ENCODE results near the gene PLXNB2.
A peak's percentile ranks its signal among the peaks of the same experiment; 100 is the strongest.

PLXNB2 gene

GRCh38 chr22:50250555-50251476 is 56.6 kb downstream of the PLXNB2 start, which contains the start of gene HDAC10:
Gene HDAC10, minus strand, starts transcription at chr22:50251265. Its CDS starts 233 bp downstream, at chr22:50251032.
- peak; percentile 42 to 60 for DNase-seq (ENCODE audit: low read depth in 2 of 2)

- no peak for DNase-seq (ENCODE audit: low read depth in 2 of 2)
Observed at GRCh38 chr22:50250249-50250554, 57.2 kb downstream of the PLXNB2 start.

- no peak for DNase-seq (ENCODE audit: low read depth in 2 of 2)
Observed at GRCh38 chr22:50249341-50250248, 57.9 kb downstream of the PLXNB2 start.

GRCh38 chr22:50248196-50249081 is 59.0 kb downstream of the PLXNB2 start:
- no peak for DNase-seq (ENCODE audit: low read depth in 2 of 2)

GRCh38 chr22:50247748-50248147 is 59.7 kb downstream of the PLXNB2 start:
- no peak for DNase-seq (ENCODE audit: low read depth in 2 of 2)

GRCh38 chr22:50246242-50247175 is 60.9 kb downstream of the PLXNB2 start:
- DNase-seq (ENCODE audit: low read depth in 2 of 2): no peak

- DNase-seq (ENCODE audit: low read depth in 2 of 2): no peak
Observed at GRCh38 chr22:50245214-50246072, 62.0 kb downstream of the PLXNB2 start.

- peak; percentile 84 to 88 for DNase-seq (ENCODE audit: low read depth in 2 of 2)
Observed at GRCh38 chr22:50244420-50245213, 62.8 kb downstream of the PLXNB2 start, which contains the start of gene TUBGCP6. Gene TUBGCP6, minus strand, starts transcription at chr22:50245023. Its CDS starts 564 bp downstream, at chr22:50244459.

GRCh38 chr22:50243685-50244419 is 63.6 kb downstream of the PLXNB2 start:
- no peak for DNase-seq (ENCODE audit: low read depth in 2 of 2)

- DNase-seq (ENCODE audit: low read depth in 2 of 2): no peak
Observed at GRCh38 chr22:50242406-50242949, 65.0 kb downstream of the PLXNB2 start.

- no peak for DNase-seq (ENCODE audit: low read depth in 2 of 2)
Observed at GRCh38 chr22:50238755-50239154, 68.7 kb downstream of the PLXNB2 start.

GRCh38 chr22:50236731-50237409 is 70.6 kb downstream of the PLXNB2 start:
- DNase-seq (ENCODE audit: low read depth in 2 of 2): no peak

GRCh38 chr22:50233223-50233622 is 74.2 kb downstream of the PLXNB2 start:
- DNase-seq (ENCODE audit: low read depth in 2 of 2): no peak

GRCh38 chr22:50232481-50233151 is 74.8 kb downstream of the PLXNB2 start:
- DNase-seq (ENCODE audit: low read depth in 2 of 2): no peak

GRCh38 chr22:50229370-50229769 is 78.1 kb downstream of the PLXNB2 start:
- no peak for DNase-seq (ENCODE audit: low read depth in 2 of 2)

GRCh38 chr22:50228366-50228765 is 79.1 kb downstream of the PLXNB2 start:
- DNase-seq (ENCODE audit: low read depth in 2 of 2): no peak
